Duodenal mucosa (tissue), 2 donors: ENCODE data around the gene ANLN.

Experiments
- H3K27ac ChIP-seq: one replicate; pipeline ENCODE4 v1.7.0; 2013; ENCODE audit warnings: low read depth, low read length
- H3K27me3 ChIP-seq, 2 donors: one replicate each; pipeline ENCODE4 v1.7.0; 2013; ENCODE audit warnings: low read length in 2 of 2, control low read depth in 1 of 2; ENCODE audit not compliant: insufficient read depth in 2 of 2, control insufficient read depth in 1 of 2
- H3K36me3 ChIP-seq, 2 donors: one replicate each; pipeline ENCODE4 v1.7.0; 2013; ENCODE audit warnings: low read length in 2 of 2, control low read depth in 1 of 2; ENCODE audit not compliant: insufficient read depth in 2 of 2, control insufficient read depth in 1 of 2
- H3K4me1 ChIP-seq, 2 donors: one replicate each; pipeline ENCODE4 v1.7.0; 2013; ENCODE audit warnings: low read length in 2 of 2, control low read depth in 1 of 2; ENCODE audit not compliant: insufficient read depth in 2 of 2, control insufficient read depth in 1 of 2
- H3K4me3 ChIP-seq, 2 donors: one replicate each; pipeline ENCODE4 v1.7.0; 2013; ENCODE audit warnings: low read length in 2 of 2, low read depth in 1 of 2
- H3K9ac ChIP-seq, 2 donors: one replicate each; pipeline ENCODE4 v1.7.0; 2013; ENCODE audit warnings: low read length in 2 of 2, low read depth in 1 of 2
- H3K9me3 ChIP-seq, 2 donors: one replicate each; pipeline ENCODE4 v1.7.0; 2013; ENCODE audit warnings: low read length in 2 of 2, control low read depth in 1 of 2; ENCODE audit not compliant: control insufficient read depth in 1 of 2

Gene ANLN

GRCh38 chr7:36391436-36392198, 2.0 kb downstream of the ANLN start:
- Histone ChIP-seq H3K4me1 (peaks cover 8 to 26% of the 10 kb centered on the region in 2 donors), H3K36me3 (no peaks in the 10 kb centered on the region), H3K27me3 (no peaks in the 10 kb centered on the region), H3K9me3 (no peaks in the 10 kb centered on the region), H3K9ac (peak overlapping the region in 1 of 2 donors; percentile 76), H3K4me3 (peak overlapping the region; percentile 42 to 92), H3K27ac (no peak overlapping the region)

- H3K36me3 ChIP-seq: peaks cover 0 to 3% of the 10 kb centered on the region in 2 donors
- no peak overlapping the region for H3K9ac ChIP-seq
- H3K4me3 ChIP-seq: no peak overlapping the region
- no peak overlapping the region for H3K27ac ChIP-seq
- H3K9me3 ChIP-seq: no peaks in the 10 kb centered on the region
- H3K4me1 ChIP-seq: peaks cover 8 to 22% of the 10 kb centered on the region in 2 donors
- H3K27me3 ChIP-seq: no peaks in the 10 kb centered on the region
Measured at GRCh38 chr7:36393826-36394225, 4.2 kb downstream of the ANLN start.

- H3K4me1 ChIP-seq: peaks cover 4 to 20% of the 10 kb centered on the region in 2 donors
- H3K9me3 ChIP-seq: no peaks in the 10 kb centered on the region
- no peak overlapping the region for H3K9ac ChIP-seq
- H3K27ac ChIP-seq: no peak overlapping the region
- no peaks in the 10 kb centered on the region for H3K27me3 ChIP-seq
- peaks cover 0 to 3% of the 10 kb centered on the region in 2 donors for H3K36me3 ChIP-seq
- no peak overlapping the region for H3K4me3 ChIP-seq
Measured at GRCh38 chr7:36395171-36395894, 5.7 kb downstream of the ANLN start.

- H3K9ac ChIP-seq: no peak overlapping the region
- H3K9me3 ChIP-seq: no peaks in the 10 kb centered on the region
- no peak overlapping the region for H3K27ac ChIP-seq
- peaks cover 0 to 11% of the 10 kb centered on the region in 2 donors for H3K4me1 ChIP-seq
- H3K4me3 ChIP-seq: no peak overlapping the region
- H3K27me3 ChIP-seq: no peaks in the 10 kb centered on the region
- peaks cover 0 to 3% of the 10 kb centered on the region in 2 donors for H3K36me3 ChIP-seq
Measured at GRCh38 chr7:36396150-36396549, 6.5 kb downstream of the ANLN start.

DNA sequence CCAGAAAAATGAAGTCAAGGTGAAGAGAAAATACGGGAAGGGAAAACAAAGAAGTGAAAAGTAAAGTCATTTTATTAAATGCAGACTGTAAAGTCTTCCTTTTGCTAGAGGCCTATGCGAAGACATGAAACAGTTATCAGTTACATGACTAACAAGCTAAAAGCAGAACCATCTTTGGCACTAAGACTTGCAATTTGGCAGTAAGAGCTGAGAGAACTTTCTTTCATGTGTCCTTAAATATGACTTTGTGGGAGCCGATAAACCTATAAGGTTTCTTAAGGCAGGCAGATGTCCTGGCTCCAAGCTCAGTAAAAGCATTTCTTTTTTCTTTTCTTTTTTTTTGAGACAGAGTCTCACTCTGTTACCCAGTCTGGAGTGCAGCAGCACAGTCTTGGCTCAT, 10.4 kb downstream of the ANLN start:
- peaks cover 0 to 8% of the 10 kb centered on the region in 2 donors for H3K4me1 ChIP-seq
- H3K27ac ChIP-seq: no peak overlapping the region
- no peak overlapping the region for H3K4me3 ChIP-seq
- peaks cover 0 to 3% of the 10 kb centered on the region in 2 donors for H3K36me3 ChIP-seq
- no peaks in the 10 kb centered on the region for H3K27me3 ChIP-seq
- H3K9ac ChIP-seq: no peak overlapping the region
- H3K9me3 ChIP-seq: no peaks in the 10 kb centered on the region

GRCh38 chr7:36400606-36401005, 10.9 kb downstream of the ANLN start:
- H3K27ac ChIP-seq: no peak overlapping the region
- peaks cover 0 to 12% of the 10 kb centered on the region in 2 donors for H3K4me1 ChIP-seq
- no peaks in the 10 kb centered on the region for H3K9me3 ChIP-seq
- H3K4me3 ChIP-seq: no peak overlapping the region
- H3K9ac ChIP-seq: no peak overlapping the region
- H3K27me3 ChIP-seq: no peaks in the 10 kb centered on the region
- peaks cover 0 to 3% of the 10 kb centered on the region in 2 donors for H3K36me3 ChIP-seq

GRCh38 chr7:36403452-36403851, 13.8 kb downstream of the ANLN start:
- Histone ChIP-seq H3K27ac (no peak overlapping the region), H3K36me3 (peaks cover 0 to 4% of the 10 kb centered on the region in 2 donors), H3K4me1 (peaks cover 0 to 12% of the 10 kb centered on the region in 2 donors), H3K9me3 (no peaks in the 10 kb centered on the region), H3K4me3 (no peak overlapping the region), H3K9ac (no peak overlapping the region), H3K27me3 (no peaks in the 10 kb centered on the region)

DNA sequence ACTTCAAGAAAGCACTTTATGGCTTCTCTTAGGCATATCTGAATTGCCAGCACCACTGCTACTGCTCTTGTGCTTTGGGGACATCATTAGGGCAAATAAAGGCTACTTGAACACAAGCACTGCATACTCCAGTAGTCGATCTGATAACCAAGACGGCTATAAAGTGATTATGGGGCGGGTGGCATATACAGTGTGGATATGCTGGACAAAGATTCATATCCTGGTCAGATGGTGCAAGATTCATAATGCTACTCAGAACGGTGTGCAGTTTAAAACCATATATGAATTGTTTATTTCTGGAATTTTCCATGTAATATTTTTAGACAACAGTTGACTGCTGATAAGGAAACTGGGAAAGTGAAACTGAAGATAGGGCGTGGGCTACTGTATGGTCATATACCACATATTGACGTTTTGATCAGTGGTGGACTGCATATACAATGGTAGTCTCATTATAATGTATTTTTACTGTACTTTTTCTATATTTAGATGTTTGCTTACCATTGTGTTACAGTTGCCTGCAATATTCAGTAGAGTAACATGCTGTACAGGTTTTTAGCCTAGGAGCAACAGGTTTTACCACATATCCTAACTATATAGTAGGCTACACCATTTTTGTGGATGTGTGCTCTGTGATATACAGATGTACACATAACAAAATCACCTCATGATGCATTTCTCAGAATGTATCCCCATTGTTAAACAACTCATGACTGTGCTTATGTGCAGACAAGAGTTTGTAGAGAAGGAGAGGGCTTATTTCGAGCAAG, 15.2 kb downstream of the ANLN start:
- H3K9me3 ChIP-seq: no peaks in the 10 kb centered on the region
- no peaks in the 10 kb centered on the region for H3K27me3 ChIP-seq
- no peak overlapping the region for H3K27ac ChIP-seq
- peak overlapping the region; percentile 33 to 42 for H3K4me3 ChIP-seq
- peaks cover 0 to 4% of the 10 kb centered on the region in 2 donors for H3K36me3 ChIP-seq
- peaks cover 0 to 12% of the 10 kb centered on the region in 2 donors for H3K4me1 ChIP-seq
- H3K9ac ChIP-seq: peak overlapping the region in 1 of 2 donors; percentile 11

DNA sequence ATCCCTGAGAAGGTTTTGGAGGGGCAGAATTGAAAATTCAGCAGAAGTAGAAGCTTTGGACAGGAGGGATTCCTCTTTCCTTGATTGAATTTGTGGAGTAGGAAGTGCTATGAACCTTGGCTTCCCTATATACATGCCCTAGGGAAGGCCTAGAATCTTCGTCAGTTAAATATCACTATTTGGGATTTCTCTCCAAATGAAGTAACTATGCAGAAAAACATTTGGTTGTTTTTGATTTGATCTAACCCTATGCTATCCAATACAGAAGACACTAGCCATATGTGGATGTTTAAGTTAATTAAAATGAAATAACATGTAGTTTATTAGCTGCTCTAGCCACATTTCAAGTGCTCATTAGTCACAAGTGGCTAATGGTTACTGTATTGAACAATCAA, 15.7 kb downstream of the ANLN start:
- Histone ChIP-seq H3K27ac (no peak overlapping the region), H3K4me3 (no peak overlapping the region), H3K9me3 (no peaks in the 10 kb centered on the region), H3K9ac (no peak overlapping the region), H3K27me3 (no peaks in the 10 kb centered on the region), H3K4me1 (peaks cover 0 to 12% of the 10 kb centered on the region in 2 donors), H3K36me3 (peaks cover 0 to 4% of the 10 kb centered on the region in 2 donors)

- Histone ChIP-seq H3K27me3 (no peaks in the 10 kb centered on the region), H3K27ac (no peak overlapping the region), H3K4me1 (peaks cover 0 to 12% of the 10 kb centered on the region in 2 donors), H3K4me3 (no peak overlapping the region), H3K9me3 (no peaks in the 10 kb centered on the region), H3K36me3 (peaks cover 0 to 4% of the 10 kb centered on the region in 2 donors), H3K9ac (no peak overlapping the region)
Measured at GRCh38 chr7:36406156-36406555, 16.5 kb downstream of the ANLN start.
